ENCODE data around the gene PHLDB1.
"Not testable (repeated sequence)": the region's sequence is repeated elsewhere in the genome, so short reads cannot be mapped to it uniquely, and the experiment has no call there.

Gene PHLDB1

DNA sequence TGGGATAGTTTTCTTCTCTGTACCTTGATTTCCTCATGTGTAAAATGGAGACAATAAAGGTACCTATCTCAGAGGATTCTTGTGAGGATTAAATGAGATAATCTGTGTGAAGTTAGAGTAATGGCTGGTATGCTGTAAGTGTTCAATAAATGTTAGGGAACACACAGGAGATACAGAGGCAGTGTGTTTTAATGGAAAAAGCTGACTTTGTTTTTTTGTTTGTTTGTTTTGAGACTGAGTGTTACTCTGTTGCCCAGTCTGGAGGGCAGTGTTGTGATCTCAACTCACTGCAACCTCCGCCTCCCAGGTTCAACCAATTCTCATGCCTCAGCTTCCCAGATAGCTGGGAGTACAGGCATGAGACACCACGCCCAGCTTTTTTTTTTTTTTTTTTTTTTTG, 37.7 kb upstream of the PHLDB1 start:
- H3K4me3 ChIP-seq (ENCODE audit: low read depth, low read length, poor library complexity, severe bottlenecking) = no peak overlapping the region
- H3K9me3 ChIP-seq (ENCODE audit: low read length) = no peaks in the 10 kb centered on the region
- H3K79me2 ChIP-seq (ENCODE audit: insufficient read depth, low read length) = peaks cover 24% of the 10 kb centered on the region
- H4K20me1 ChIP-seq (ENCODE audit: insufficient read depth, low read length) = no peaks in the 10 kb centered on the region
- H3K36me3 ChIP-seq (ENCODE audit: insufficient read depth, low read length) = peaks cover 6% of the 10 kb centered on the region; the same call in 1 of the 2 replicates
- H2AFZ ChIP-seq (ENCODE audit: low read length) = no peak overlapping the region
- no peak overlapping the region for H3K9ac ChIP-seq (ENCODE audit: low read length)
- H3K9me2 ChIP-seq (ENCODE audit: low read depth, low read length) = no peaks in the 10 kb centered on the region
- H3F3A ChIP-seq (ENCODE audit: insufficient read depth, low read length) = no peaks in the 10 kb centered on the region
- H3K27me3 ChIP-seq (ENCODE audit: insufficient read depth, low read length) = no peaks in the 10 kb centered on the region
- H3K4me2 ChIP-seq (ENCODE audit: low read length) = no peak overlapping the region
- peaks cover 22% of the 10 kb centered on the region for H3K4me1 ChIP-seq (ENCODE audit: insufficient read depth, low read length, severe bottlenecking)
- no peak overlapping the region for H3K27ac ChIP-seq (ENCODE audit: low read depth, low read length, poor library complexity, severe bottlenecking)
- no peak for TF ChIP-seq EZH2 (IDR thresholded peaks at IDR 0.05; ENCODE audit: borderline replicate concordance, low read length)
- TF ChIP-seq, protein P1, sequence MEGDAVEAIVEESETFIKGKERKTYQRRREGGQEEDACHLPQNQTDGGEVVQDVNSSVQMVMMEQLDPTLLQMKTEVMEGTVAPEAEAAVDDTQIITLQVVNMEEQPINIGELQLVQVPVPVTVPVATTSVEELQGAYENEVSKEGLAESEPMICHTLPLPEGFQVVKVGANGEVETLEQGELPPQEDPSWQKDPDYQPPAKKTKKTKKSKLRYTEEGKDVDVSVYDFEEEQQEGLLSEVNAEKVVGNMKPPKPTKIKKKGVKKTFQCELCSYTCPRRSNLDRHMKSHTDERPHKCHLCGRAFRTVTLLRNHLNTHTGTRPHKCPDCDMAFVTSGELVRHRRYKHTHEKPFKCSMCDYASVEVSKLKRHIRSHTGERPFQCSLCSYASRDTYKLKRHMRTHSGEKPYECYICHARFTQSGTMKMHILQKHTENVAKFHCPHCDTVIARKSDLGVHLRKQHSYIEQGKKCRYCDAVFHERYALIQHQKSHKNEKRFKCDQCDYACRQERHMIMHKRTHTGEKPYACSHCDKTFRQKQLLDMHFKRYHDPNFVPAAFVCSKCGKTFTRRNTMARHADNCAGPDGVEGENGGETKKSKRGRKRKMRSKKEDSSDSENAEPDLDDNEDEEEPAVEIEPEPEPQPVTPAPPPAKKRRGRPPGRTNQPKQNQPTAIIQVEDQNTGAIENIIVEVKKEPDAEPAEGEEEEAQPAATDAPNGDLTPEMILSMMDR (IDR thresholded peaks at IDR 0.05; ENCODE audit: low read length) = no peak

DNA sequence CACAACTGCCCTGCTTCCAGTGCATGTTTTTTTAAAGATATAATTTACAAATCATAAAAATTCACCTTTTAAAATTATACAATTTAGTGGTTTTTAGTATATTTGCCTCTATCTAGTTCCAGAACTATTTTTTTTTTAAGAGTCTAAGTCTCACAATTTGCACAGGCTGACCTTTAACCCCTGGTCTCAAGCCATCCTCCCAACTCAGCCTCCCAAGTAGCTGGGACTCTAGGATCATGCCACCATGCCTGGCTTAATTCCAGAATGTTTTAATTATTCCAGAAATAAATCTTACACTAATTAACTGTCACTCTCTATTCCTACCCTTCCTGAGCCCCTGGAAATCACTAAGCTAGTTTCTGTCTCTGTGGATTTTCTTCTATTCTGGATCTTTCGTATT, 36.6 kb upstream of the PHLDB1 start:
- H3F3A ChIP-seq (ENCODE audit: insufficient read depth, low read length) = no peaks in the 10 kb centered on the region
- peaks cover 36% of the 10 kb centered on the region for H3K79me2 ChIP-seq (ENCODE audit: insufficient read depth, low read length)
- H3K9me2 ChIP-seq (ENCODE audit: low read depth, low read length) = no peaks in the 10 kb centered on the region
- H3K27me3 ChIP-seq (ENCODE audit: insufficient read depth, low read length) = no peaks in the 10 kb centered on the region
- no peak for TF ChIP-seq EZH2 (IDR thresholded peaks at IDR 0.05; ENCODE audit: borderline replicate concordance, low read length)
- TF ChIP-seq, protein P1 (IDR thresholded peaks at IDR 0.05; ENCODE audit: low read length) = no peak
- no peaks in the 10 kb centered on the region for H3K9me3 ChIP-seq (ENCODE audit: low read length)
- H2AFZ ChIP-seq (ENCODE audit: low read length) = no peak overlapping the region
- H3K27ac ChIP-seq (ENCODE audit: low read depth, low read length, poor library complexity, severe bottlenecking) = no peak overlapping the region
- H3K36me3 ChIP-seq (ENCODE audit: insufficient read depth, low read length) = peaks cover 6% of the 10 kb centered on the region; the same call in 1 of the 2 replicates
- no peak overlapping the region for H3K4me2 ChIP-seq (ENCODE audit: low read length)
- H4K20me1 ChIP-seq (ENCODE audit: insufficient read depth, low read length) = no peaks in the 10 kb centered on the region
- H3K4me1 ChIP-seq (ENCODE audit: insufficient read depth, low read length, severe bottlenecking) = peaks cover 26% of the 10 kb centered on the region
- no peak overlapping the region for H3K4me3 ChIP-seq (ENCODE audit: low read depth, low read length, poor library complexity, severe bottlenecking)
- no peak overlapping the region for H3K9ac ChIP-seq (ENCODE audit: low read length)

DNA sequence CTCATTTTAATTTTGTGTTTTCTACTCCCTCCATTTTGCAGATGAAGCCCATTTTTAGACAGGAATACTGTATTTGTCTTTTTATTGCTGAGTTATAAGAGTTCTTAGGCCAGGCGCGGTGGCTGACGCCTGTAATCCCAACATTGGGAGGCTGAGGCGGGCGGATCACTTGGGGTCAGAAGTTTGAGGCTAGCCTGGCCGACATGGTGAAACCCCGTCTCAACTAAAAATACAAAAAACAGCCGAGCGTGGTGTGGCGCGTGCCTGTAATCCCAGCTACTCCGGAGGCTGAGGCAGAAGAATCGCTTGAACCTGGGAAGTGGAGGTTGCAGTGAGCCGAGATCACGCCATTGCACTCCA, 35.7 kb upstream of the PHLDB1 start:
- not testable (repeated sequence) for H3K27me3 ChIP-seq (ENCODE audit: insufficient read depth, low read length); H3K36me3 ChIP-seq (ENCODE audit: insufficient read depth, low read length); H3F3A ChIP-seq (ENCODE audit: insufficient read depth, low read length); H3K9me3 ChIP-seq (ENCODE audit: low read length); H4K20me1 ChIP-seq (ENCODE audit: insufficient read depth, low read length); H3K9me2 ChIP-seq (ENCODE audit: low read depth, low read length)
- Histone ChIP-seq H3K27ac (ENCODE audit: low read depth, low read length, poor library complexity, severe bottlenecking) (peak overlapping the region; percentile 21), H2AFZ (ENCODE audit: low read length) (peak overlapping the region; percentile 96), H3K79me2 (ENCODE audit: insufficient read depth, low read length) (peaks cover 44% of the 10 kb centered on the region), H3K9ac (ENCODE audit: low read length) (peak overlapping the region; percentile 37), H3K4me2 (ENCODE audit: low read length) (peak overlapping the region; percentile 75), H3K4me1 (ENCODE audit: insufficient read depth, low read length, severe bottlenecking) (peaks cover 26% of the 10 kb centered on the region), H3K4me3 (ENCODE audit: low read depth, low read length, poor library complexity, severe bottlenecking) (peak overlapping the region; percentile 95)

Measured in OCI-LY1 (cell line).